GM21528 (cell line): ENCODE measurements around the gene NKIRAS2.

ENCODE experiments used
- ATAC-seq: cut with Tn5 transposase; IDR thresholded peaks from one replicate; pipeline ENCODE4 v1.9.1; 2021; ENCODE audit warnings: mild to moderate bottlenecking, moderate library complexity; ENCODE audit not compliant: unreplicated experiment, low FRiP score

NKIRAS2 gene

GRCh38 chr17:42053731-42054500, 34.0 kb downstream of the NKIRAS2 start:
- ATAC-seq = no peak

- no peak for ATAC-seq
Measured at GRCh38 chr17:42055027-42055426, 35.1 kb downstream of the NKIRAS2 start.

- ATAC-seq = no peak
Measured at GRCh38 chr17:42055496-42055895, 35.6 kb downstream of the NKIRAS2 start.

GRCh38 chr17:42056635-42057034, 36.7 kb downstream of the NKIRAS2 start:
- ATAC-seq = no peak

GRCh38 chr17:42058063-42058462, 38.2 kb downstream of the NKIRAS2 start:
- ATAC-seq = no peak

GRCh38 chr17:42059815-42060214, 39.9 kb downstream of the NKIRAS2 start:
- no peak for ATAC-seq

GRCh38 chr17:42060231-42060630, 40.3 kb downstream of the NKIRAS2 start:
- ATAC-seq = no peak

- no peak for ATAC-seq
Measured at GRCh38 chr17:42061646-42062487, 42.0 kb downstream of the NKIRAS2 start.

- no peak for ATAC-seq
Measured at GRCh38 chr17:42062681-42063080, 42.8 kb downstream of the NKIRAS2 start.

- no peak for ATAC-seq
Measured at GRCh38 chr17:42065201-42065600, 45.3 kb downstream of the NKIRAS2 start.

GRCh38 chr17:42067371-42068091, 47.6 kb downstream of the NKIRAS2 start:
- no peak for ATAC-seq

GRCh38 chr17:42068979-42069378, 49.1 kb downstream of the NKIRAS2 start:
- no peak for ATAC-seq

- ATAC-seq = no peak
Measured at GRCh38 chr17:42071810-42072209, 51.9 kb downstream of the NKIRAS2 start.

GRCh38 chr17:42072323-42073187, 52.7 kb downstream of the NKIRAS2 start:
- no peak for ATAC-seq
